ENCODE data around the gene RTEL1.
"Not testable (repeated sequence)": the region's sequence is repeated elsewhere in the genome, so short reads cannot be mapped to it uniquely, and the experiment has no call there.

RTEL1 gene

DNA sequence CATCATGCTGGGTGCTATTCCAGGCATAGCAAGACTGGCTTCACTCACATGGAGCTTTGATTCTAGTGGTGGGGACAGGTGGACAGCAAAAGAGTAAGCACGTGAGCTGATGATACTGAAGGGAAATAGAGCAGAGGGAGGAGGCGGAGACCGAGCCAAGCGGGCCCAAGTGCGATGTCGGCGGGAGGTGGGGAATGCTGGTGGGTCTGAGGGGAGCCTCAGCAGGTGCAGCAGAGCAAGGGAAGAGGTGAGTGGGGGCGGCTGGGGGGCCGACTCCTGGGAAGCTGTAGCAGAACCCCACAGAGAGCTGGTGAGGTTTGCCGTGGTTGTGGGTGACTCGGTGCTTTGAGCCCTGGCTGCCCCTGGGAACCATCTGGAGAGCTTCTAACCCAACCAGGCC is 10.2 kb downstream of the RTEL1 start:
- TF ChIP-seq, protein P1, sequence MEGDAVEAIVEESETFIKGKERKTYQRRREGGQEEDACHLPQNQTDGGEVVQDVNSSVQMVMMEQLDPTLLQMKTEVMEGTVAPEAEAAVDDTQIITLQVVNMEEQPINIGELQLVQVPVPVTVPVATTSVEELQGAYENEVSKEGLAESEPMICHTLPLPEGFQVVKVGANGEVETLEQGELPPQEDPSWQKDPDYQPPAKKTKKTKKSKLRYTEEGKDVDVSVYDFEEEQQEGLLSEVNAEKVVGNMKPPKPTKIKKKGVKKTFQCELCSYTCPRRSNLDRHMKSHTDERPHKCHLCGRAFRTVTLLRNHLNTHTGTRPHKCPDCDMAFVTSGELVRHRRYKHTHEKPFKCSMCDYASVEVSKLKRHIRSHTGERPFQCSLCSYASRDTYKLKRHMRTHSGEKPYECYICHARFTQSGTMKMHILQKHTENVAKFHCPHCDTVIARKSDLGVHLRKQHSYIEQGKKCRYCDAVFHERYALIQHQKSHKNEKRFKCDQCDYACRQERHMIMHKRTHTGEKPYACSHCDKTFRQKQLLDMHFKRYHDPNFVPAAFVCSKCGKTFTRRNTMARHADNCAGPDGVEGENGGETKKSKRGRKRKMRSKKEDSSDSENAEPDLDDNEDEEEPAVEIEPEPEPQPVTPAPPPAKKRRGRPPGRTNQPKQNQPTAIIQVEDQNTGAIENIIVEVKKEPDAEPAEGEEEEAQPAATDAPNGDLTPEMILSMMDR (IDR thresholded peaks at IDR 0.05; ENCODE audit: control insufficient read depth, insufficient read depth, low read depth, low read length, missing control alignments), result no peak
- DNase-seq (ENCODE audit: low read depth), result no peak
- H3K4me3 ChIP-seq (ENCODE audit: control insufficient read depth, low read depth, low read length), result no peak overlapping the region

DNA sequence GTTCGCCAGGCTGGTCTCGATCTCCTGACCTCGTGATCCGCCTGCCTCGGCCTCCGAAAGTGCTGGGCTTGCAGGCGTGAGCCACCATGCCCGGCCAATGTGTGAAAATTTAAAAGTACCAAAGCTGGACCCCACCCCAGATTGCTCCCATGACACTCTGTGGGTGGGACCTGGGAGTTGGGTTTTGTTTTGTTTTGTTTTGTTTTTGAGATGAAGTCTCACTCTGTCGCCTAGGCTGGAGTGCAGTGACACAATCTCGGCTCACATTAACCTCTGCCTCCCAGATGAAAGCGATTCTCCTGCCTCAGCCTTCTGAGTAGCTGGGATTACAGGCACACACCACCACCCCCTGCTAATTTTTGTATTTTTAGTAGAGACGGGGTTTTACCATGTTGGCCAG is 13.6 kb downstream of the RTEL1 start:
- not testable (repeated sequence) for DNase-seq (ENCODE audit: low read depth); H3K4me3 ChIP-seq (ENCODE audit: control insufficient read depth, low read depth, low read length)

DNA sequence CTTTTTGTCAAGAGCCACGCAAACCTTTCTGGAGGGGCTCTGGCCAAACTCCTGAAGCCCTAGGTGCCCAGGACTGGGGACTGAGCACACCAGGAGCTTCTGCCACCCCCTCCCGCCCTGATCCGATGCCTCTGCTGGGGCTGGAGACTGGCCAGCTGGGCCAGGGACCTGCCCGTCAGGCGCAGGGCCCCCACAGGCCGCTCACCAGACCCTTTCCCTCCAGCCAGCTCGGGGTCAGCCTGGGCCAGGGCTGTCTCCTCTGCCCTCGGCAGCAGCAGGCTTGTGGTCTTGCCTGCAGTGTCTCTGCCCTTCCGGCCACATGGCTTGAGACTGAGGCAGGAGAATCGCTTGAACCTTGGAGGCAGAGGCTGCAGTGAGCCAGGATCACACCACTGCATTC is 14.6 kb downstream of the RTEL1 start:
- no peak for DNase-seq (ENCODE audit: low read depth)
- TF ChIP-seq, protein P1 (IDR thresholded peaks at IDR 0.05; ENCODE audit: control insufficient read depth, insufficient read depth, low read depth, low read length, missing control alignments), result no peak
- H3K4me3 ChIP-seq (ENCODE audit: control insufficient read depth, low read depth, low read length), result no peak overlapping the region

DNA sequence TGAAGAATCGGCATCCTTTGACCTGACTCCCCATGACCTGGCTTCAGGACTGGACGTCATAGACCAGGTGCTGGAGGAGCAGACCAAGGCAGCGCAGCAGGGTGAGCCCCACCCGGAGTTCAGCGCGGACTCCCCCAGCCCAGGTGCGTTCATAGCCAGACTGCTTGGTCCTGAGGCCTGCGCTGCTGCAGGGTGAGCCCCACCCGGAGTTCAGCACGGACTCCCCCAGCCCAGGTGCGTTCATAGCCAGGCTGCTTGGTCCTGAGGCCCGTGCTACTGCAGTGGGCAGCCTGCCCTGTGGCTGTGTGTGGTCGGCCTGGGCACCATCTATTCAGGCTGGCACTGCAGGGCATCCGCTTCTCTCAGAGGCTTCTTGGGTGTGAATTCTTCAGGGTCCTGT is 15.8 kb downstream of the RTEL1 start:
- TF ChIP-seq, protein P1 (IDR thresholded peaks at IDR 0.05; ENCODE audit: control insufficient read depth, insufficient read depth, low read depth, low read length, missing control alignments), result no peak
- no peak overlapping the region for H3K4me3 ChIP-seq (ENCODE audit: control insufficient read depth, low read depth, low read length)
- DNase-seq (ENCODE audit: low read depth), result no peak

DNA sequence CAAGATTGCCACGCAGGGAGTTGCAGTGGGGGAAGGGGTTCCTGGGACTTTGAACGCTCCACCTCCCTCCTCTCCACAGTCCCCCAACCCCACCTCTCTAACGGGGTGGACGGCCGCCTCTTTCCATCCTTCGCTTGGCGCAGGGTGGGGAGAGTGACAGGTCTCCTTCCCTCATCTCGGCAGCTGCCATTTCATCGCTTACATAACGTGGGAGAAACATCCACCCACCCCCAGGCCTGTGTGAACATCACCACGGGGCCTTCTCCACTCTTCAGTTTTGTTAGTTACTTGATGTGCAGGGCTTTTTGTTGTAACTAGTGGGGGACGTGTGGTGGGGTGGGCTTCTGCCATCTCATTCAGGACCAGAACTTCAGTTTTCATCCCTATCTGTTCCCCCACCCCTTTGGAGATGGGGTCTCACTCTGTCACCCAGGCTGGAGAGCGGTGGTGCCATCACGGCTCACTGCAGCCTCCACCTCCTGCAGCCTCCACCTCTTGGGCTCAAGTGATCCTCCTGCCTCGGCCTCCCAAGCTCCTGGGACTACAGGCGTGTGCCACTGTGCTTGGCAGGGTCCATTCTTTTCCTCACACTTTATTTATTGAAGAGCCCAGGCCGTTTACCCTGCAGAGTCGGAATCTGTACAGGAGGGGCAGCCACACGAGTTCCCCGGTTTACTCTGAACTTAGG is 17.7 kb downstream of the RTEL1 start:
- DNase-seq (ENCODE audit: low read depth), result no peak
- no peak overlapping the region for H3K4me3 ChIP-seq (ENCODE audit: control insufficient read depth, low read depth, low read length)
- TF ChIP-seq, protein P1 (IDR thresholded peaks at IDR 0.05; ENCODE audit: control insufficient read depth, insufficient read depth, low read depth, low read length, missing control alignments), result no peak

DNA sequence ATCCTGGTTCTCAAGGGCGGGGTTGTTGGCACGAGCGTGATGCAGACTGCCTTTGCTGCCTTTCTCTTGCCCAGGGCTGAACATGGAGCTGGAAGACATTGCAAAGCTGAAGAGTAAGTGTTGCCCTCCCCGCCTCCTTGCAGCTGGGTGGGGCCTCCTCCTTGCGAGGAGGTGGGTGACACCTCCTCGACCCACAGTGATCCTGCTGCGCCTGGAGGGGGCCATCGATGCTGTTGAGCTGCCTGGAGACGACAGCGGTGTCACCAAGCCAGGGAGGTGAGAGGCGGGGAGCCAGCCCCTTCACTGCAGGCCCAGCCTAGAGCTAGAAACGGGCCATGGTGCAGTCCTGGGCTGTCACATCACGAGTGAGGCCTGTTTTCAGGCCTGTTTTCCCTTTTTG is 20.0 kb downstream of the RTEL1 start:
- no peak overlapping the region for H3K4me3 ChIP-seq (ENCODE audit: control insufficient read depth, low read depth, low read length)
- TF ChIP-seq, protein P1 (IDR thresholded peaks at IDR 0.05; ENCODE audit: control insufficient read depth, insufficient read depth, low read depth, low read length, missing control alignments), result no peak
- no peak for DNase-seq (ENCODE audit: low read depth)

DNA sequence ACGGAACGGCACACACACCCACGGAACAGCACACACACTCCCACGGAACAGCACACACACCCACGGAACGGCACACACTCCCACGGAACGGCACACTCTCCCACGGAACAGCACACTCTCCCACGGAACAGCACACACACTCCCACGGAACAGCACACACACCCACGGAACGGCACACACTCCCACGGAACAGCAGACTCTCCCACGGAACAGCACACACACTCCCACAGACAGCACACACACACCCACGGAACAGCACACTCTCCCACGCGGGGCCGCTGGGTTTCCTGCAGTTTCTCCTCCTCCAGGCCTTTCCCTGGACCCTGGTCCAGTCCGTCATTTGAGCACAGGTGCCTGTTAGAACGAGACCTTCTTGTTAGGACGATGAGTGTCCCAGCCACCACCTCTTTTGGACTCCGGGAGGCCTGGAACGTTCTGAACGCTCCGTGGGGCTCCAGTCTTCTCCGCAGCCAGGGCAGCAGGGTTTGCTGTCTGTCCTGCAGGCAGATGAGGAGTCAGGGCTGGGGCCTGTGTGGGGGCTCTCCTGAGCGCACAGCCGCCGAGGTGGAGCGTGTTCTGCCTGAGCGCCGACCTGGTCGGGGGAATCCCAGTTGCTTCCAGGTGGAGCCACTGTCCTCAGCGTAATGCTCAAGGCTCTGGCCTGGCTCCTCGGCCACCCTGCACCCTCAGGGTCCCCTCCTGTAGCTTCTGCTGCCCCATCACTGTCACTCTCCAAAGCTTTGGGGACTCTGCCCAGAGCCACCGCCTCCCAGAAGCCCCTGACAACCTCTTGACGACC is 20.8 kb downstream of the RTEL1 start:
- TF ChIP-seq, protein P1 (IDR thresholded peaks at IDR 0.05; ENCODE audit: control insufficient read depth, insufficient read depth, low read depth, low read length, missing control alignments), result no peak
- DNase-seq (ENCODE audit: low read depth), result no peak
- H3K4me3 ChIP-seq (ENCODE audit: control insufficient read depth, low read depth, low read length), result no peak overlapping the region
